Activated CD4-positive, alpha-beta T cell treated with anti-CD3 and anti-CD28 coated beads, Interleukin-2, amount 10 ng/mL, durations not matched to agents 7 days and 5 days (primary cell): ENCODE results near the gene KCNK17. TPM values are rescaled to one million over a fixed set of nuclear protein-coding genes. Genes with fewer than 3 reads are reported as not detected.
A peak's percentile ranks its signal among the peaks of the same experiment; 100 is the strongest.

Experiments
- CTCF ChIA-PET: fragments of 350-600 bp; sonication (Branson Sonifier 250); formaldehyde crosslinking; loops from one replicate; lab custom pipeline; 2021; ENCODE audit warnings: antibody characterized with exemption; lab: Charles Lee
- POLR2A ChIA-PET: fragments of 350-600 bp; sonication (Branson Sonifier 250); formaldehyde crosslinking; loops from one replicate; lab custom pipeline; 2021; ENCODE audit warnings: antibody characterized with exemption; lab: Charles Lee
- DNase-seq: peaks from one replicate; pipeline ENCODE4 v3.0.0-alpha.2; 2020
- H3K27ac Mint-ChIP-seq: one replicate; pipeline ENCODE4 v1.8.0; 2021; ENCODE audit warnings: mild to moderate bottlenecking, moderate library complexity, mixed read lengths
- H3K27me3 Mint-ChIP-seq: one replicate; pipeline ENCODE4 v1.8.0; 2021; ENCODE audit warnings: mixed read lengths
- H3K36me3 Mint-ChIP-seq: one replicate; pipeline ENCODE4 v1.8.0; 2021; ENCODE audit warnings: low read depth, mixed read lengths
- H3K4me1 Mint-ChIP-seq: one replicate; pipeline ENCODE4 v1.8.0; 2021; ENCODE audit warnings: mixed read lengths
- H3K4me3 Mint-ChIP-seq: one replicate; pipeline ENCODE4 v1.8.0; 2021; ENCODE audit warnings: mild to moderate bottlenecking, moderate library complexity, mixed read lengths
- H3K9me3 Mint-ChIP-seq: one replicate; pipeline ENCODE4 v1.8.0; 2021; ENCODE audit warnings: mixed read lengths
- total RNA-seq, 2 experiments: library from RNA; stranded (reverse); gene quantifications; one replicate each; pipeline ENCODE4 v1.2.3, GENCODE V29; 2021

KCNK17 gene
- total RNA-seq, 2 experiments from 2014 or later = not detected

DNA sequence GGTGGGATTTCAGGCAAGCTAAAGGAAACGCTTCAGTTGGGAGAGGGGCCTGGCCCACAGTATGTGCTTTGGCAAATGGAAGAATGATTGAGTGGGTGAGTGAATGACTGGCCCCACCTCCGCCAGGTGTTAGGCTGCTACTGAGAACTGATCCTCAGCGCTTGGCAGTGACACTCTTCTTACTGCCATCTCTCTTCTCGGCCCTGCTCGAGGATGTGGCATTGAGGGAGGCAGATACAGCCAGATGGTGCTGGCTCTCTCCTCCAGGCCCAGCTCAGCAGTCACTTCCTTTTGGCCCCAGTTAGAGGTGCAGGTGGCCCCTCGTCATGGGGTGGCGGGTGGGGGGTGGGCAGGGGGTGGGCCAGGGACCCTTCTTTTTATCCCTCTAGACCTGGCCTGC is 46.0 kb downstream of the KCNK17 start:
- Mint-ChIP-seq H3K4me1 (peaks cover 7% of the 10 kb centered on the region), H3K27me3 (peaks cover 3% of the 10 kb centered on the region), H3K4me3 (no peak overlapping the region), H3K27ac (no peak overlapping the region), H3K9me3 (no peaks in the 10 kb centered on the region), H3K36me3 (no peaks in the 10 kb centered on the region)
- ChIA-PET CTCF (interaction anchor here (0.6 to 1.6 kb wide), 2 partner anchors 8 to 1215 kb away, joined by 4 to 7 read pairs; no protein-coding TSS in a partner anchor), POLR2A (no interaction called here)
- no peak for DNase-seq

GRCh38 chr6:39266782-39267355 is 47.4 kb downstream of the KCNK17 start:
- ChIA-PET POLR2A (no interaction called here), CTCF (no interaction called here)
- peaks cover 3% of the 10 kb centered on the region for H3K27me3 Mint-ChIP-seq
- peaks cover 7% of the 10 kb centered on the region for H3K4me1 Mint-ChIP-seq
- H3K27ac Mint-ChIP-seq = peak overlapping the region; percentile 19
- no peak for DNase-seq
- no peaks in the 10 kb centered on the region for H3K36me3 Mint-ChIP-seq
- no peak overlapping the region for H3K4me3 Mint-ChIP-seq
- H3K9me3 Mint-ChIP-seq = no peaks in the 10 kb centered on the region

- CTCF ChIA-PET = no interaction called here
- Mint-ChIP-seq H3K4me3 (no peak overlapping the region), H3K9me3 (no peaks in the 10 kb centered on the region), H3K4me1 (peaks cover 7% of the 10 kb centered on the region), H3K36me3 (no peaks in the 10 kb centered on the region), H3K27ac (no peak overlapping the region), H3K27me3 (peaks cover 3% of the 10 kb centered on the region)
- no peak for DNase-seq
- POLR2A ChIA-PET = no interaction called here
Observed at GRCh38 chr6:39266375-39266774, 47.8 kb downstream of the KCNK17 start.

GRCh38 chr6:39263303-39264037 is 50.7 kb downstream of the KCNK17 start:
- Mint-ChIP-seq H3K36me3 (no peaks in the 10 kb centered on the region), H3K9me3 (peaks cover 2% of the 10 kb centered on the region), H3K4me1 (peaks cover 7% of the 10 kb centered on the region), H3K4me3 (no peak overlapping the region), H3K27me3 (peaks cover 14% of the 10 kb centered on the region), H3K27ac (no peak overlapping the region)
- ChIA-PET POLR2A (interaction anchor here (0.8 kb wide), 1 partner anchor 150 kb away, joined by 3 read pairs; no protein-coding TSS in a partner anchor), CTCF (interaction anchor here (0.6 to 1.6 kb wide), 2 partner anchors 14 to 1428 kb away, joined by 3 to 5 read pairs; no protein-coding TSS in a partner anchor)
- DNase-seq = no peak

DNA sequence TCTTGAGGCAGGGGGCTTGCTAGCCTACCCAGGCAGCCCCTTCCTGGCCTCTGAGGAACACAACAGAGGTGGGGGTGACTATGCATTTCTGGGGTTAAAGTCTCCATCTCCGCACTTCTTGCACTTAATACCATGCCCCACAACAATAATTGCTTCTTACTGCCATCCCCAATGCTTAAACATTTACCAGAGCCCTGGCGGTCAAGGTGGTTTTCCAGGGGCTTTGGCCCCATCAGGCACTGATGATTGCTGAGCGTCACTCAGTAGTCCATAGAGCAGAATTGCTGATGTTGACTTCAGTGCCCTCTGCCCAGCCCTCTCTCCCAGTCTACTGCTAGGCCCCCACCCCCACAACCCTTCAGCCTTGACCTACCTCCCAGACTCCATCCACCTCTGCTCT is 52.5 kb downstream of the KCNK17 start:
- ChIA-PET POLR2A (no interaction called here), CTCF (no interaction called here)
- H3K4me1 Mint-ChIP-seq = peaks cover 6% of the 10 kb centered on the region
- H3K27me3 Mint-ChIP-seq = peaks cover 11% of the 10 kb centered on the region
- DNase-seq = no peak
- no peak overlapping the region for H3K4me3 Mint-ChIP-seq
- H3K36me3 Mint-ChIP-seq = no peaks in the 10 kb centered on the region
- H3K9me3 Mint-ChIP-seq = peaks cover 2% of the 10 kb centered on the region
- H3K27ac Mint-ChIP-seq = no peak overlapping the region

DNA sequence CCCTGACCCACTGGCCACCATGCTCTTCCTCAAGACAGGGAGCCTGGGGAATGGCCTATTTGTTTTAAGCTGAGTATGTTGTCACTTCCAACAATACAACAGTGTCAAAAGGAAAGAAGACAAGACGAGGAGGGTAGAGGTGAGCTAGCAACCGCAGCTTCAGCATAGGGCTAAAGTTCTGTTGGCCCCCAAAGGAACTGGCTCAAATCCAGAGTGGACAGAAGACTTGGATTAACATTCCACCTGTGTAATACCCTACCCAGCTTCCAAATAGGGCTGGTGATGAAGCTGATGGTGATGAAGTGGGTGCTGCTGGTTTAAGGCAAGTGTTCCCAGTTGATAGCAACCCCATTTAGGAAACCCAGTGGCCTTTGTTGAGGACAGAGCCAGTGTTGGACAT is 53.3 kb downstream of the KCNK17 start:
- ChIA-PET POLR2A (no interaction called here), CTCF (no interaction called here)
- no peaks in the 10 kb centered on the region for H3K36me3 Mint-ChIP-seq
- no peak for DNase-seq
- no peak overlapping the region for H3K4me3 Mint-ChIP-seq
- H3K4me1 Mint-ChIP-seq = peaks cover 6% of the 10 kb centered on the region
- H3K27ac Mint-ChIP-seq = no peak overlapping the region
- H3K27me3 Mint-ChIP-seq = peaks cover 11% of the 10 kb centered on the region
- H3K9me3 Mint-ChIP-seq = peaks cover 2% of the 10 kb centered on the region

DNA sequence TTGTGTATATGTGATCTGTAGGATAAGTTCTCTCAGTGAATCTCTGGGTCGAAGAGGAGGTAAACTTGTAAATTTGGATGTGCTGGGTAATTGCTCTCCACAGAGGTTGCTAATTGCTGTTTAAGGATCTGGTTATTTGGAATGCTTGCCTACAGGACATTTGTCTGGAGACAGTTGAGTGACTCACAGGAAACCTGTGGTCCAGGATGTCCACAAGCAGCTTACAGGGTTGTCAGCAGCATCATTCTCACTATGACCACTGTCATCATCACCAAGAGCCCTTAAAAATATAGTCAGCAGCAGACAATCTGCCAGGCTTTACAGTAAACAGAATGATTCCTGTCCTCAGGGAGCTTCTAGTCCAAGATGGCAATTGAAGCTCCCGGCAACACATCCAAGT is 53.8 kb downstream of the KCNK17 start:
- CTCF ChIA-PET = interaction anchor here (1.2 to 1.7 kb wide), 2 partner anchors 9 to 137 kb away, joined by 3 to 7 read pairs; no protein-coding TSS in a partner anchor

GRCh38 chr6:39256294-39256940 is 57.8 kb downstream of the KCNK17 start:
- CTCF ChIA-PET = interaction anchor here (1.1 kb wide), 2 partner anchors 16 to 28 kb away, joined by 3 read pairs; no protein-coding TSS in a partner anchor
- Mint-ChIP-seq H3K9me3 (peaks cover 12% of the 10 kb centered on the region), H3K27ac (no peak overlapping the region), H3K36me3 (no peaks in the 10 kb centered on the region), H3K27me3 (peaks cover 30% of the 10 kb centered on the region), H3K4me3 (no peak overlapping the region), H3K4me1 (no peaks in the 10 kb centered on the region)
- DNase-seq = no peak
- POLR2A ChIA-PET = no interaction called here

More for the DNA sequence above, 53.8 kb downstream of the KCNK17 start:
- Mint-ChIP-seq H3K27me3 (peaks cover 11% of the 10 kb centered on the region), H3K27ac (no peak overlapping the region), H3K36me3 (no peaks in the 10 kb centered on the region), H3K4me3 (no peak overlapping the region), H3K9me3 (peaks cover 2% of the 10 kb centered on the region), H3K4me1 (peaks cover 6% of the 10 kb centered on the region)
- no peak for DNase-seq
- POLR2A ChIA-PET = no interaction called here

DNA sequence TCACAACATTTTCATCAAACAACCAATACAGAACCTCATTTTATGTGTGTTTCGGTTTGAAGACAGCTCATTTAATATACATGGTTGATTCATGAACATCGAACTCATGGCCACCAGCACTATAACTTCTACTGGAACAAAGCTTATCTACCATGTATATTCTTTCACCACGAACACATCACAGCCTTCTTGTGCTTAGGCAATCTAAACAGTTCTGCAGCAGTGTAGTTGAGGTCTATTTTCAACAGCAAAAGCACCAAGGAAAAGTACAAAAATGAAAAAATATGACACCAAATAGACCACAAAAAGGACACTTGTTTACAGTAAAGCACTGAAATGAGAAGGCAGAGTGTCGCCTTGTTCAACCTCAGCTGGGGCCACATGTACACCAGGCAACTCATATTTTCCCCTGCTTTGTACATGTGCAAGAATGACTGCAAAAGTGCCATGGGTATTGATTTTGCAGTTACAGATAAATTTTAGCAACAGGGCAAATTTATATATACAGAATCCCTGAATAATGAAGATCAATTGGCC is 59.2 kb downstream of the KCNK17 start:
- Mint-ChIP-seq H3K4me1 (no peaks in the 10 kb centered on the region), H3K27ac (no peak overlapping the region), H3K9me3 (peaks cover 9% of the 10 kb centered on the region), H3K36me3 (no peaks in the 10 kb centered on the region), H3K4me3 (no peak overlapping the region), H3K27me3 (peaks cover 27% of the 10 kb centered on the region)
- POLR2A ChIA-PET = no interaction called here
- CTCF ChIA-PET = interaction anchor here (1.1 to 1.6 kb wide), 2 partner anchors 27 to 48 kb away, joined by 3 to 6 read pairs; no protein-coding TSS in a partner anchor
- DNase-seq = no peak

DNA sequence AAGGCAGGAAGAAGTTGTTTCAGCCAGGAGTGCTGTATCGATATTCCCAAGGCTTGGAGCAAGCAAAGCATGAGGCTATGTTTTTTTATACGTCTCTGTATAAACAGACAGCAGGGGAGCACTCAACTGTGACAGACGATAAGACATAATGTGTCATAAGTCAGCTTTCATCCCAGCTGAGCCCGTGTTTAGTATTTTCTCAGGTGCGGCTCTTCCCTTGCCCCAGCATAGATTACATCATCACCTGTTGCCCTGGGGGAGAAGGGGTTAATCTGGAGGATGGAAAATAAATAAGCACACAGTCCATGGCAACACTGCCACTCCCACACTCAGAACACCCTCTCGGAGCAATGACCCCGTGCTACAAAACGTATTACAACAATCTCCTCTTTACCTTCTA is 62.8 kb downstream of the KCNK17 start:
- POLR2A ChIA-PET = no interaction called here

DNA sequence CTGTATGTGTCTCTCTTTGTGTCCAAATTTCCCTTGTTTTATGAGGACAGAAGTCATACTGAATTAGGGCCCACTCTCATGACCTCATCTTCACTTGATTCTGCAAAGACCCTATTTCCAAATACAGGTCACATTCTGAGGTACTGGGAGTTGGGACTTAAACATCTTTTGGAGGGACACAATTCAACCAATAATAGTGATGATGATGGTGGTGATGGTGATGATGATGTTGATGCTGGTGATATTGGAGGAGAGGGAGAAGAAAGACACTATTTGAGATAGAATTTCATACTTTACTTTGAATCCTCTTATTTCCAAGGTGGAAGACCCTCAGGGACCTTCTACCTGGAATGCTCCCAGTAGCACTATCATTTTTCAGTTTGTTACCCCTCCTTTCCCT is 63.7 kb downstream of the KCNK17 start:
- ChIA-PET POLR2A (no interaction called here), CTCF (interaction anchor here (0.6 kb wide), 1 partner anchor 12 kb away, joined by 3 read pairs; no protein-coding TSS in a partner anchor)
- Mint-ChIP-seq H3K4me1 (peaks cover 5% of the 10 kb centered on the region), H3K27ac (no peak overlapping the region), H3K27me3 (peaks cover 21% of the 10 kb centered on the region), H3K4me3 (no peak overlapping the region), H3K36me3 (no peaks in the 10 kb centered on the region), H3K9me3 (peaks cover 9% of the 10 kb centered on the region)
- no peak for DNase-seq

More for the DNA sequence above, 62.8 kb downstream of the KCNK17 start:
- Mint-ChIP-seq H3K4me3 (no peak overlapping the region), H3K27ac (no peak overlapping the region), H3K9me3 (peaks cover 9% of the 10 kb centered on the region), H3K36me3 (no peaks in the 10 kb centered on the region), H3K4me1 (peaks cover 5% of the 10 kb centered on the region), H3K27me3 (peaks cover 21% of the 10 kb centered on the region)
- CTCF ChIA-PET = interaction anchor here (0.6 kb wide), 1 partner anchor 13 kb away, joined by 3 read pairs; no protein-coding TSS in a partner anchor
- no peak for DNase-seq

- CTCF ChIA-PET = interaction anchor here (1.0 kb wide), 1 partner anchor 14 kb away, joined by 3 read pairs; no protein-coding TSS in a partner anchor
- H3K4me3 Mint-ChIP-seq = no peak overlapping the region
- H3K36me3 Mint-ChIP-seq = no peaks in the 10 kb centered on the region
- peaks cover 20% of the 10 kb centered on the region for H3K27me3 Mint-ChIP-seq
- peaks cover 2% of the 10 kb centered on the region for H3K9me3 Mint-ChIP-seq
- no peak for DNase-seq
- H3K4me1 Mint-ChIP-seq = peaks cover 5% of the 10 kb centered on the region
- POLR2A ChIA-PET = no interaction called here
- no peak overlapping the region for H3K27ac Mint-ChIP-seq
Observed at GRCh38 chr6:39249278-39249677, 64.9 kb downstream of the KCNK17 start.
